Peyer's patch (tissue), 4 donors: ENCODE data around the gene MERTK.

Experiments used
- POLR2A ChIP-seq, 2 donors: fragments of 450-650 bp; IDR thresholded peaks; one replicate each; pipeline ENCODE4 v1.5.1; 2017; ENCODE audit warnings: antibody characterized with exemption in 2 of 2, mild to moderate bottlenecking in 2 of 2, moderate library complexity in 2 of 2
- TF ChIP-seq, protein P1 (sequence below), 6 experiments: fragments of 450-650 bp in 4 of 6; fragments of 200-600 bp in 2 of 6; sonication (generic) in 1 of 6; IDR thresholded peaks; one replicate each; pipeline ENCODE4 v1.5.1; 2017 to 2019; ENCODE audit warnings: antibody characterized with exemption in 6 of 6, mild to moderate bottlenecking in 3 of 6, moderate library complexity in 1 of 6

DNA sequence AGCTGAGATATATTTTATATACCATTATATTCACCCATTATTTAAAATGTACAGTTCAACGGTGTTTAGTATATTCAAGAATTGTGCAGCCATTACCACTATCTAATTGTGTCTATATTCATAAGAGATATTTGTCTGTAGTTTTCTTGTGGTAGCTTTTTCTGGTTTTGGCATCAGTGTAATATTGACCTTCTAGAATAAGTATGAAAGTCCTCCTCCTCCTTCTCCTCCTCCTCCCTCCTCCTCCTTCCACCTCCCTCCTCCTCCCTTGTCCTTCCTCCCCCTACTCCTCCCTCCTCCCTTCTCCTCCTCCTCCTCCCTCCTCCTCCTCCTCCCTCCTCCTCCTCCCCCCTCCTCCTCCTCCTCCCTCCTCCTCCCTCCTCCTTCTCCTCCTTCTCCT is 72.0 kb downstream of the MERTK start:
- TF ChIP-seq, protein P1, sequence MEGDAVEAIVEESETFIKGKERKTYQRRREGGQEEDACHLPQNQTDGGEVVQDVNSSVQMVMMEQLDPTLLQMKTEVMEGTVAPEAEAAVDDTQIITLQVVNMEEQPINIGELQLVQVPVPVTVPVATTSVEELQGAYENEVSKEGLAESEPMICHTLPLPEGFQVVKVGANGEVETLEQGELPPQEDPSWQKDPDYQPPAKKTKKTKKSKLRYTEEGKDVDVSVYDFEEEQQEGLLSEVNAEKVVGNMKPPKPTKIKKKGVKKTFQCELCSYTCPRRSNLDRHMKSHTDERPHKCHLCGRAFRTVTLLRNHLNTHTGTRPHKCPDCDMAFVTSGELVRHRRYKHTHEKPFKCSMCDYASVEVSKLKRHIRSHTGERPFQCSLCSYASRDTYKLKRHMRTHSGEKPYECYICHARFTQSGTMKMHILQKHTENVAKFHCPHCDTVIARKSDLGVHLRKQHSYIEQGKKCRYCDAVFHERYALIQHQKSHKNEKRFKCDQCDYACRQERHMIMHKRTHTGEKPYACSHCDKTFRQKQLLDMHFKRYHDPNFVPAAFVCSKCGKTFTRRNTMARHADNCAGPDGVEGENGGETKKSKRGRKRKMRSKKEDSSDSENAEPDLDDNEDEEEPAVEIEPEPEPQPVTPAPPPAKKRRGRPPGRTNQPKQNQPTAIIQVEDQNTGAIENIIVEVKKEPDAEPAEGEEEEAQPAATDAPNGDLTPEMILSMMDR (IDR thresholded peaks at IDR 0.05): no peak
- TF ChIP-seq POLR2A (IDR thresholded peaks at IDR 0.05): no peak
